DLD1 (cell line): ENCODE measurements around the gene MYOT.

ENCODE experiments used
- in situ Hi-C: cut with HindIII; loops from 2 replicates; pipeline ENCODE4 v1.10.0; 2017; ENCODE audit warnings: low sequenced_read_pairs

Gene MYOT, protein sequence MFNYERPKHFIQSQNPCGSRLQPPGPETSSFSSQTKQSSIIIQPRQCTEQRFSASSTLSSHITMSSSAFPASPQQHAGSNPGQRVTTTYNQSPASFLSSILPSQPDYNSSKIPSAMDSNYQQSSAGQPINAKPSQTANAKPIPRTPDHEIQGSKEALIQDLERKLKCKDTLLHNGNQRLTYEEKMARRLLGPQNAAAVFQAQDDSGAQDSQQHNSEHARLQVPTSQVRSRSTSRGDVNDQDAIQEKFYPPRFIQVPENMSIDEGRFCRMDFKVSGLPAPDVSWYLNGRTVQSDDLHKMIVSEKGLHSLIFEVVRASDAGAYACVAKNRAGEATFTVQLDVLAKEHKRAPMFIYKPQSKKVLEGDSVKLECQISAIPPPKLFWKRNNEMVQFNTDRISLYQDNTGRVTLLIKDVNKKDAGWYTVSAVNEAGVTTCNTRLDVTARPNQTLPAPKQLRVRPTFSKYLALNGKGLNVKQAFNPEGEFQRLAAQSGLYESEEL

DNA sequence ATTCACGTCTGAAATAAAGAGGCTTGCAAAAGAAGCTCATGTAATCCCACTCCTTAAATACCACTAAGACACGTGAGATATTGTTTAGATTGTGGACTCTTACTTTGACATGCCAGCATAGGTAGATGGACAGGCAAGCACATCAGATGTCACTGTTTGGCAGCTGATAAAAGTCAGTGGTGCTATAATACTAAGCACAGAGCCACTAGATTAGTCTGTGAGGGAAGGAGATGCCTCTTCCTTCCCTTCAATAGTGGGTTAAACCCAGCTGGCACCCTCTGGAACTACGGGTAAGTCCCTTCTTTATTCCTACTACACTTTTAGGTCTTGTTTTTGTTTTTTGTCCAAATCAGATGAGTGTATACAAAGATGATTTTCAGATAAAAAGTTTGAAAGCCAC, at the start of gene MYOT:
MYOT (plus strand) TSS at position 197 of the 400 bp plus-strand sequence. CDS start 2,792 bp downstream, outside the sequence.
- in situ Hi-C loops = no loop called here

DNA sequence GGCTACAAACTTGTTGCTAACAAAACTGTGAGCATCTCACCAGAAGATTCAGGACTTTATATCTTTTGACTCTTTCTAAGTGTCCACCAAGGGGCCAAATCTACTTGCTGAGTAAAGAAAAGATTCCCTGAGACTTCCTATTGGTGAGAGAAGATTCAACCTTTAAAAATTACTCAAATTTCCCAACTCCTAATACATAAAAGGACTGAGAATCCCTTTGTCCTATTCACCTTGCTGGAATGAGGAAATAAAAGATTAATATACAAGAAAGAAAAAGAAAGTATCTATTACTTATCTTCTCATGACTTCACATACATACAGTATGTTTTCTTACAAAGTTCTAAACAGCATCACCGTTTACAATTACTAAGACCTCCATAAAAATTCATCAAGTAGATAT, 47.9 kb upstream of the MYOT start:
- in situ Hi-C loops = no loop called here

DNA sequence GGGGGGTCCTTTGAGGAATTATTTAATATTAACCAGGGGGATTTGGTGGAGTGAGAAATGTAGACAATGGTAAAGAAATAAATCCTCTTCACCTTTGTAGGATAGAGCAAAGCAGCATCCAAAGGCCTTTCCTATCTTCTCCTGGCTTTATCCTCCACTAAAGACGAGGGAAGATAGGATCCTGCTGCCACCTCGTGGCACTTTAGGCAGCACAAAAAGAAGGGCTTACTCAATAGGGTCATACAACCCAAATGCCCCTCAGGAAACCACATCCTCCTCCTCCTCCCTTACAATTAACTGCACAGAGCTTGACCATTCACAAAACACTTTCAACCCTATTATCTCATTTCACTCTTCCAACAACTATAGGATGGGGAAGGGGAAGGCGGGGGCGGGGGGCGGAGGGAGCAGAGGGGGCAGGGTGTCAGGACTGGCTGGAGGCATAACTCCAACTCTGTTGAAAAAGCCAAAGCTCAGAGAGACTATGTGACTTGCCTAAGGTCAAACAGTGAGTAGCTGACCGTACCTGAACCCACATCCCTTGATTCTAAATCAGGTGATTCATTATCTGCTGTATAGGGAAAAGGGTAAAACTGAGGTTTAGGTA, 45.4 kb upstream of the MYOT start:
- in situ Hi-C loops = no loop called here

GRCh38 chr5:137822984-137823383, 44.7 kb upstream of the MYOT start:
- in situ Hi-C loops = no loop called here

GRCh38 chr5:137825165-137825564, 42.5 kb upstream of the MYOT start:
- in situ Hi-C loops = no loop called here

DNA sequence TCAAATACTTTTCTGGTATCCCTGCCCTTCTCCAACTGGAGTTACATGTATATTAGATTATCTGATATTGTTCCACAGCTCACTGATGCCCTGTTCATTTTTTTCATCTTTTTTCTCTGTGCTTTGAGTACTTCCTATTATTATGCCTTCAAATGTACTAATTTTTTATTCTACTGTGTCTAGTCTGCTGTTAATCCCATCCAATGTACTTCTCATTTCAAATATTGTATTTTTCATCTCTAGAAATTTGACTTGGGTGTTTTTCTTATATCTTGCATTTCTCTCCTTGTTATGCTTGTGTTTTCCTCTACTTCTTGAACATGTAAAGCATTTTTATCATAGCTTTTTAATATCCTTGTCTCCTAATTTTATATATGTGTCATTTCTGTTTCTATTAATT, 41.6 kb upstream of the MYOT start:
- in situ Hi-C loops = no loop called here

GRCh38 chr5:137828180-137828579, 39.5 kb upstream of the MYOT start:
- in situ Hi-C loops = no loop called here

- in situ Hi-C loops = no loop called here
These were observed 39.0 kb upstream of the MYOT start for GRCh38 chr5:137828664-137829063.

DNA sequence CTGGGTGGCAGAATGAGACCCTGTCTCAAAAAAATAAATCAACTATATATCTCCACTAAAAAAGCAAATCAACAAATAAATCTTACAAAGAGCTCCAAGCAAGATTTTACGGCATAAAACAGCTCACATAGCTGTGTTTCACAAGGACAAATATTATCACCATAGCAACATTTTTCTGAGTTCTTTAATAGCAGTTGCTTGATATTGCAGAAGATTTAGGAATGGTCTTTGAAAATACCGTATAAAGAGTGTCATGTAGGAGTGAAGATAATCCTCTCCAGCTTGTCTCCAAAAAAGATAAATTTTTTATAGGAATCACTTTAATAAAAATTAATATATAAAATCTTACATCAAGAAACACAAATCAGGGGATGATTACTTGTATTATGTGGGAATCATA, 36.6 kb upstream of the MYOT start:
- in situ Hi-C loops = no loop called here

DNA sequence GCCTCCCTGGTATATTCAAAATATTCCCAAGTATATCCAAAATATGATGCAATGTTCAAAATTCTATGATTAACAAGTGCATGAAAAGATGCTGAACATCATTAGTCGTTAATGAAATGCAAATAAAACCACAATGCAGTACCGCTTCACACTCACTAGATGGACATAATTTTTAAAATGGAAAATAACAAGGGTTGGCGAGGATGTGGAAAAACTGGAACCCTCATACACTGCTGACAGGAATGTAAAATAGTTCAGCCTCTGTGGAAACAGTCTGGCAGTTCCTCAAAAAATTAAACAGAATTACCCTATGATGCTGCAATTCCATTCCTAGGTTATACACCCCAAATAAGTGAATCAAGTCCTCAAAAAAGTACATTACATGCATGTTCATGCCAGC, 36.1 kb upstream of the MYOT start:
- in situ Hi-C loops = no loop called here

DNA sequence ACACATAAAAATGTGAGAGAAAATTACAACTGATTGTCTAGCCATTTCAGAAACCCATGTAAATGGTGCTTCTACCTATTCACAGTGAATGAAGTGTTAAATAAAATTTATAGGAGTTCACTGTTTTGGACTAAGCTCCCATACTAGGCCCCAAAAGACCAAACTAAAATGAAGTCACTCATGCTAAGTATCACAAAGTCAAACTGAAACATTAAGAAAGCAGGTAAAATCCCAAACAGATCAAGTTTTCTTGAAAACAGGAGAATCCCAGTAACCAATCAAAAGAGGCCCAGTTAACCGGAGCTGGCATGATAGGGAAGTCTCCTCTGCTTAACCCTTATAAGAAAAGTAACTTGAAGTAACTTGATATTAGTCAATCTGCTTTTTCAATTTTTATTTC, 35.2 kb upstream of the MYOT start:
- in situ Hi-C loops = no loop called here

DNA sequence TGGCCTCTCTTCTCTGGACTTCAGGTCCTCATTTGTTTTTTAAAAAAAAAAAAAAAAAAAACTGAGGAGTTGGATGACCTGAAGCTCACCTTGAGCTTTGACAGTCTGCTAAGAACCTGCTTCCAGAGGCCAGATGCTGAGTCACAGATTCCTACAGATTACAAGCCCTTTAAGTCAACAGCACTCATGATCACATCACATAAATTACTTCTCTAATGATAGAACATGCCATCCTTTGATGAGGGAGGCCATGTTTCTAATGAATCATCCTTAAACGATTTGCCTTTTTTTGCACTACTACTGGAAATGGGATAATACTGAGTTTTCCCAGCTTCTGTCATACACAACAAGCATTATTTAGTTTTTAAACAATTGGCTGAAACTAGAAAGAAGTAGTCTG, 34.2 kb upstream of the MYOT start:
- in situ Hi-C loops = no loop called here

DNA sequence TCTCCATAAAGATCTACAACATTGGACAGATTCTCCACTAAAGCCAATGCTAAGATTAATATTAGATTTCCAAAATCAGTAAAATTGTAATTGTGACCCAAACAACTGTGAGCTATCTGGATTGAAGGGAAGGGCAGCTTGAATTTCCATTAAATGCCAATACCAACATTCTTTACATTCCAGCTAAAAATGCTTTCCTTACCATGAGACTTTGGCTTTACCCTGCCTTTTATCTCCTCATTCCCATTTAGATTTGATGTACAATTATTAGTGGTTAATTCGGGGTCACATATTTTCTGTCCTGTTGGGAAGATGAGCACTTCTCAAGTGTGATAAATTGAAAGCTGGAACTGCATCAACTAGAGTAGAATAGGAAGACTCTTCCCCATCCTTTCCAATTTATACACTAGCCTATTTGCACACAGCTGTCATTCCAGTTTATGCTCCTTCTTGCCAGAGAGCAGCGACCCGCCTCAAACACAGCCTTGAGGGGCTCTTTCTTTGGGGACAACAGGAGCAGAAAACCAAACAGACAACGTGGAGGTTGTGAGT, 33.1 kb upstream of the MYOT start:
- in situ Hi-C loops = no loop called here

GRCh38 chr5:137836298-137836697, 31.4 kb upstream of the MYOT start:
- in situ Hi-C loops = no loop called here

DNA sequence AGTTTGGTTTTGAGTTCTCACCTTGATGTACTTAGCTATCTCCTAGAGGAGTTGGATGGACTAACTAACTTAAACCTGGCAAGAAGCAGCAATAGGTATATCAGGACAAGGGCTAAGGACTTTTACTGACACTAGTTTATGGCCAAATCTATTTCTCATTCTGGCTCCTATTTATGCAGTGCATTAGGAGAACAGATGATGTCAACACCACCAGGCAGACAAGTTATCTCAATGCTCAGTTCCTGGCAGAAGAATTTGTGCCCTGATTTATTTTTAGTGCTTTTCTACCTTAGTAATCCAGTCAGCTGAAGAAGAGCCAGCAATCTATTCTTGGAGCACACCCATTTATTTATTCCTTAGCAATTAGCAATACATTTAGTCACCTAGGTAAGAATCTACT, 30.7 kb upstream of the MYOT start:
- in situ Hi-C loops = no loop called here

GRCh38 chr5:137837491-137838394, 29.9 kb upstream of the MYOT start:
- in situ Hi-C loops = no loop called here

DNA sequence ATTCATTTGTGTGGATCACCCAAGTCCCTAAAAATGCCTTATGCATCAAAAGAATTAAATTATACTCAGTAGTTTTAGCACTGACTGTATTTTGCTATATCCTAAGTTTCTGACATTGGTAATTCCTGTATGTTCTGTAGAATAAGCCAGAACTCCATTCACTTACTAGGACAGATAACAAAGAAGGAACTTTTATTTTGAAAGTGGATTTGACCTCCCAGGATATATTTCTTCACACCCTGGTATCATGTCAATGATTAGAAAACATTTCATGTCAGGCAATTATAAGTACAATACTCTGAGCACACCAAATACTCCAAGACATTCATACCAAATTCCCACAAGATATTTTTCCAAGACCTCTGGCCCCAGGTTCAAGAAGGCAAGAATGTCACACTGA, 28.7 kb upstream of the MYOT start:
- in situ Hi-C loops = no loop called here

DNA sequence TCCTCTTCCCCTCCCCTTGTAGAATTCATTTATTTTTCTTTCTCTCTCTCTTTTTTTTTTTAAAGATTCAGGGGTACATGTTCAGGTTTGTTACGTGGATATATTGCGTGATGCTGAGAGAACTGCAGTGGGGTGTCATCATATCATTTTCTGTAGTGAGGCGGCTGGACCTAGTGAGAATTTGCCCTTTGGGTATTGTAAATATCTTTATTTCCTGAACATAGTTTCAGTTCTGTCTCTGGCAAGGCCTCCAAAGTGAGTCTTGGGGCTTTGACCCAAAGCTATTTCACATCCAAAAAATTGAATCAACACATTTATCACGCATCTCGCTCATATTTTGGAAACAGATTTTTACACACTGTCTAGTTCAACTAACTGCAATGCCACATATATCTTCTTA, 25.4 kb upstream of the MYOT start:
- in situ Hi-C loops = no loop called here

DNA sequence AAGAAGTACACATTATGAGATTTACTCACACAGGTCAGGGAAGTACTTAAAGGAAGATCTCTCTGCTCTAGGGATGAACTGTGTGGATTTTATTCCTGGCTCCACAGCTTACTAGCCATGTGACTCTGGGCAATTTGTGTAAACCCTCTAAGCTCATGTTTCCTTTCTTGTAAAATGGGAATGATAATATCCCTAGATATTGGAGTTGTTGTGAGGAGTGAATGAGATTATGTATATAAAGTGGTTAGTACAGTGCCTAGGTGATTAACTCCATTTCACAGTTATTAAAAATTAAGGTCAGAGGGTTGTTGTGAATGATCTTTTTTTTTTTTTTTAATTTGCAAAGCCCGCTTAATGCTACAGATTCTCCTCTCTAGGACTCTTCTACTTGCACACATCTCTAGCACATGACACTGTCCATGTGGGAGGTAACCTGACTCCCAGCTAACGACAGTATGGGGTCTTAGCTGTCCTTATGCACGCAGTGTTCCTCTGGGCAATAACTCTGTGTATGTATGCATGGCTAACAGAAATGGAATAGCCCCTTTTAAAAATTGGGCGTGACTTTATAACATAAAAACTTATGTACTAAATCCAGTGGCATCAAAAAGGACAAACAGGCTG, 23.9 kb upstream of the MYOT start:
- in situ Hi-C loops = no loop called here

DNA sequence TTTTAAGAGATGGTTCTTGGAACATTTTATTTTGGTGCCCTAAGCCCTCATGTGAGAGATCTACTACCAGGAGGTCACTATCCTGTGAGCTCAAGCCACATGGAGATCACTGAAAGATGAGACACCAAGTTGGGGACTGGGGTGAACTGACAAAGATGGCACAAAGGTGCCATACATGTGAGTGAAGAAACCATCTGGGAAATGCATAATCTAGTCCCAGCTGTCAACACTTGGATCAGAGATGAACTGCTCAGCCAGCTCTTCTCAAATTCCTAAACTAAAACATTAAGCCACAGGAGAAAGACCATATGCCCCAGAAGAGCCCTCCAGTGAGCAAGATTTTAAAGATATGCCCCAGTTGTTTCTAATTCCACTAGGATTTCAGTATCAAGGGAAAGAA, 22.2 kb upstream of the MYOT start:
- in situ Hi-C loops = no loop called here

DNA sequence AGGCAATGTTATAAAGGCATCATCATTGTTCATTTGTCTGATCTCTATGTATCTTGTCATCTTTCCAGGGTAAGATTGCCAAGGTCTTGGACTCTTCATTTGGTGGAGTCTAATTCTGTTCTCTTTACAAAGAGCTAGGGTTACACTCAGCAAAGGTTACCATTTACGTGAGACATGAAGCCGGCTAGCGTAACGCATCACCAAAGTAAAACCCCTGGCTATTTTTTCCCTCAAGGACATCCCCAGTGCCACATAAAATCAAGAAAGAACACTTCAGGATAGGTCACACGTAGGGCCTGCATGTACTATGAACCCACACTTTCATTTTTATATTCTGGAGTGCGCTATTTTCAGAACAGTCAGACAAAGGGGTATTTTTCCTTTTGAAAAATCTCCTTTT, 20.0 kb upstream of the MYOT start:
- in situ Hi-C loops = no loop called here
